Kidney epithelial cell (primary cell): ENCODE results near the gene GNG3. TPM values are rescaled to one million over a fixed set of nuclear protein-coding genes. Genes with fewer than 3 reads are reported as not detected.
"Not testable (repeated sequence)": the region's sequence is repeated elsewhere in the genome, so short reads cannot be mapped to it uniquely, and the experiment has no call there.

Experiments used
- DNase-seq: peaks from one replicate; pipeline ENCODE4 v3.0.0-alpha.2; 2010; ENCODE audit warnings: low read depth
- H3K27me3 ChIP-seq: 2 replicates; pipeline ENCODE4 v1.6.0; 2011; ENCODE audit warnings: low read length; ENCODE audit not compliant: control insufficient read depth, insufficient read depth
- H3K36me3 ChIP-seq: 2 replicates; pipeline ENCODE4 v1.5.1; 2011; ENCODE audit warnings: low read length; ENCODE audit not compliant: control insufficient read depth, insufficient read depth
- H3K4me3 ChIP-seq: 2 replicates; pipeline ENCODE4 v1.5.1; 2011; ENCODE audit warnings: low read depth, mild to moderate bottlenecking, control low read depth, low read length
- CTCF ChIP-seq: IDR thresholded peaks from 2 replicates; pipeline ENCODE4 v1.5.1; 2011; ENCODE audit warnings: mild to moderate bottlenecking, moderate library complexity, low read length, control low read depth, inconsistent platforms; ENCODE audit not compliant: insufficient read depth, poor library complexity, severe bottlenecking
- total RNA-seq: library from RNA; depleted of rRNA; stranded (reverse); fragments of >200 nt; gene quantifications from 2 replicates; pipeline ENCODE4 v1.2.3, GENCODE V29; 2015

GNG3 gene
- total RNA-seq, 1 donor from 2014 or later: not detected

- peaks cover 3% of the 10 kb centered on the region for H3K36me3 ChIP-seq
- H3K27me3 ChIP-seq: no peaks in the 10 kb centered on the region
- peak; percentile 56 for TF ChIP-seq CTCF
- H3K4me3 ChIP-seq: no peak overlapping the region
- DNase-seq: no peak
Measured at GRCh38 chr11:62680825-62681240, 26.6 kb upstream of the GNG3 start.

- H3K4me3 ChIP-seq: no peak overlapping the region
- no peak for DNase-seq
- H3K36me3 ChIP-seq: peaks cover 3% of the 10 kb centered on the region
- H3K27me3 ChIP-seq: no peaks in the 10 kb centered on the region
- TF ChIP-seq CTCF: no peak
Measured at GRCh38 chr11:62682518-62682917, 25.0 kb upstream of the GNG3 start.

GRCh38 chr11:62687508-62688396 lies 19.7 kb upstream of the GNG3 start:
- TF ChIP-seq CTCF: no peak
- DNase-seq: no peak
- Histone ChIP-seq H3K4me3 (no peak overlapping the region), H3K27me3 (peaks cover 6% of the 10 kb centered on the region), H3K36me3 (no peaks in the 10 kb centered on the region)

GRCh38 chr11:62688491-62688890 lies 19.0 kb upstream of the GNG3 start:
- no peak for DNase-seq
- Histone ChIP-seq H3K36me3 (no peaks in the 10 kb centered on the region), H3K4me3 (no peak overlapping the region), H3K27me3 (peaks cover 6% of the 10 kb centered on the region)
- no peak for TF ChIP-seq CTCF

GRCh38 chr11:62689421-62690183 lies 17.9 kb upstream of the GNG3 start, which contains the start of gene LRRN4CL:
Gene LRRN4CL, minus strand, starts transcription at chr11:62689530. Its CDS starts 1,022 bp downstream, at chr11:62688508.
- no peak for DNase-seq

GRCh38 chr11:62693624-62694023 lies 13.9 kb upstream of the GNG3 start:
- not testable (repeated sequence) for DNase-seq, H3K36me3 ChIP-seq, H3K4me3 ChIP-seq

More at GRCh38 chr11:62689421-62690183, 17.9 kb upstream of the GNG3 start, which contains the start of gene LRRN4CL:
- Histone ChIP-seq H3K36me3 (no peaks in the 10 kb centered on the region), H3K27me3 (peaks cover 6% of the 10 kb centered on the region), H3K4me3 (no peak within 1 kb of the TSS)
- no peak for TF ChIP-seq CTCF

More at GRCh38 chr11:62693624-62694023, 13.9 kb upstream of the GNG3 start:
- not testable (repeated sequence) for H3K27me3 ChIP-seq
